HG03280 (cell line): ENCODE data around the gene INSYN2B.
"Not testable (repeated sequence)": the region's sequence is repeated elsewhere in the genome, so short reads cannot be mapped to it uniquely, and the experiment has no call there.

ENCODE experiments used
- ATAC-seq: cut with Tn5 transposase; IDR thresholded peaks from one replicate; pipeline ENCODE4 v1.9.1; 2021; ENCODE audit warnings: mild to moderate bottlenecking, moderate library complexity; ENCODE audit not compliant: unreplicated experiment

Gene INSYN2B

DNA sequence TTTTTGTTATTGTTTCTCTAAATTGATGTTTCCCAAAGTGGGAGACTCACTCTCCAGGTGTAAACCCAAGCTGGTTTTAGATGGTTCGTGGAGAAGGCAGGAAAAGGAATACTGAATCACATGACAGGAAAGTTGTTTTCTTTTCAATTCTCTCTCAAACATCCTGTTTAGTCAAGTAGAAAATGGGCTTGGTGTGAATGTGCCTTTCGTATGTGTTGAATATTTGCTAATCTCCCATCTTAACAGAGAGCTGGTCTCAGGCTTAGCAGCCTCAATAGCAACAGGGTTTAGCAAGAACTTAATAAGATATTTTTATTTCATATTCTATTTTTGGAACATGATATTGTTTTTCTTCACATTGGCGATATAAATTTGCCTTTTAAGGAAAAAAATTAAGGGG is 119.7 kb downstream of the INSYN2B start:
- no peak for ATAC-seq

DNA sequence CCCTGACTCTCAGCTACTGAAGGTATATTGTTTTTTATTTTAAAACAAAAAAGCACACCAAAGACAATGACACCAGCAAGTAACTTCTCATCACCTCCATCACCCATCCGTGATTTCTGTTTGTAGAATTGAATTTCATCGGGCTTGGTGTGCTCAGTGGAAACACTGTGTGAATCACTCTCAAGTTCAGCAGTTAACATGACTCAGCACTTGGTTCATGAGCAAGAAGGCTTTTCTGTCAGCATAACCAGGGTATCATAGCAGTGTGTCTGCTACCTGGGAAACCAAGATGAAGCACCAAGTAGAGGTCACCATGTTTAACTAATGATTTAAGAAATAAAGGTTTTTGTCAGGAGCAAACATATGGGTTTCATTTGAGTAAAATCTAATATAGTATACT is 123.7 kb downstream of the INSYN2B start:
- no peak for ATAC-seq

- ATAC-seq: no peak
These were observed 128.9 kb downstream of the INSYN2B start for GRCh38 chr5:169851321-169851850.

DNA sequence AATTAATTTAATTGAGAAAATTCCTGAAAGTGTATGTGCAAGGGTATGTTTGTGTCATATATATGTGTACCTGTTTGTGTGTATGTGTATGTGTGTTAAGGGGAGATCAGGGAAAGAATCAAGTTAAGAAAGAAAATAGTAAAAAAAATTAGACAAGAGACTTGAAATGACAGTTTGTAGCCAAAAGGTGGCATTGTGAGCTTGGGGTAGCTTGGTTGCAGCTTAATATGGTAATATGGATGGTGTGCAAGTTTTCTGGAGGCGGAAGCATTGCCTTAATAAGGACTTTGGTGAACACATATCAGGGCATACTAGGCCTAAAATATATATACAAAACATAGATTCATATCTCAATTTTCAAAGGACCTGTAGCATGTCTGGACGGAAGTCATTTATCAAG is 129.9 kb downstream of the INSYN2B start:
- ATAC-seq: no peak

DNA sequence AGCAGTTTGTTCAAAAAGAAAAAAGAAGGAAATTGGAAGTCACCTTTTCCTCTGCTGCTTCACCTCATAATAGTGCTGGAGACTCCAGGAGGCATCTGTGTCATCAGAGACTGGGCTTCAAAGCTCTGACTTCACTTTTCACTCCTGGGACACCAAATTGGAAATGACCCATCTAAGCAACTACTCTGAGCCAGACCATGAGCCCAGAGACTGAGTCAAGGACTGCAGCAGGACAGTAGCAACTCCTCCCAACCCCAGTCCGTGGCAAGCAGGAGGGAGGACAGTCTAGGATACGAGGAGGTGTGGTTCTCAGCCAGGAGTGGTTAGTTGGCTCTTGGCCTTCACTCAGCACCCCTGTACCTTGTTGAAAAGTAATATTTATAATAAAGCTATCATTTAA is 131.5 kb downstream of the INSYN2B start:
- no peak for ATAC-seq

DNA sequence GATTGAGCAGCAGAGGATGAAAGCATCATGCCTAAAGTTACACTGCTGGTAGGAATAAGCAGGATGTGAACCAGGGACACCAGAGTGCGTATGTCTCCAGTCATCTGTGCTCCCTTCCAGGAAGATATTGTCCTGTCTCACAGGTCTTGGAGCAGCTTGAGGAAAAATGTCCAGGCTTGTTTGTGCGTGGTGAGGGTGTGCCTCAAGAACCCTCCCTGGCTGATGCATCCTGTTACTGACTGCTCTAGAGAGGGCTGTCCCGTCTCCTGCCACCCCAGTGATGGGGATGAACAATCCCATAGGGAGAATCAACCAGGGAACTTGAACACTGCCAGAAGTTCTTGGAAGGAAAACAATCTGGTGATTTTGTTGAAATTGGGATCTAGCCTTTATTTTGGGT is 132.0 kb downstream of the INSYN2B start:
- ATAC-seq: no peak

DNA sequence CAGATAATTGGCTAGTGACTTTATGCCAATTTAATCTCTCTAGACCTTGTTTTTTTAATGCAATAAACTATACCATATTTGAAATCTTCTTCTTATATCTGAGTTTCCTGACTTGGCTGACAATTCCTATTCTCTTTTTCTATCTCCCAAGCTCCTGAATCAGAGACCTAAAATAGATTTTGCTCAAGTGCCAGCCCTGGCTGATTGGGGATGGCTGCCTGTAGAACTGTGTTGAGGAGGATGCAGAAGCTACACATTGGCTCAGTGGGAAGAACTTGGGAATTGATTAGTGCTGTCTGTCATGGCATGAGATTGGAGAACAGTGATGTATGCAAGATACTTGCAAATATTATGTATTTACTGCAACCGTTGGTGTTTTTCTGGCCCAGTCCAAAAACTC is 132.8 kb downstream of the INSYN2B start:
- no peak for ATAC-seq

DNA sequence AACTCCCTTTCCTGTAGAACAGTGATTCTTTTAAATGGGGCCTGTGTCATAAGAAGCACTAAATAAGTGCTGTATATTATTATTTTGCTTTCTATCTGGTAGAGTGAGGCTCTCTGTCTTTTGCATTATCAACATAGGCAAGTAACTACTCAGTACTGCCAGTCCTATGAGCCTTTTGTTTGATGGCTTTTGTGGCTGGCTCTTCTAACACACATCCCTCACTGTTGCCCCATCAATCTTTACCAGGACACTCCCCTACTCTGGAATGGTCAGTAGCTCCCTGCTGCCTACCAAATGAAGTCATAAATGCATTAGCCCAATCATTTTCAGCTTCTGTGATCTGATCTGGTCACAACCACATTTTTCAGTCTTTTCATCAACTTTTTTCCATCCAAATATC is 137.6 kb downstream of the INSYN2B start:
- ATAC-seq: no peak

- no peak for ATAC-seq
These were observed 139.9 kb downstream of the INSYN2B start for GRCh38 chr5:169840405-169840804.

DNA sequence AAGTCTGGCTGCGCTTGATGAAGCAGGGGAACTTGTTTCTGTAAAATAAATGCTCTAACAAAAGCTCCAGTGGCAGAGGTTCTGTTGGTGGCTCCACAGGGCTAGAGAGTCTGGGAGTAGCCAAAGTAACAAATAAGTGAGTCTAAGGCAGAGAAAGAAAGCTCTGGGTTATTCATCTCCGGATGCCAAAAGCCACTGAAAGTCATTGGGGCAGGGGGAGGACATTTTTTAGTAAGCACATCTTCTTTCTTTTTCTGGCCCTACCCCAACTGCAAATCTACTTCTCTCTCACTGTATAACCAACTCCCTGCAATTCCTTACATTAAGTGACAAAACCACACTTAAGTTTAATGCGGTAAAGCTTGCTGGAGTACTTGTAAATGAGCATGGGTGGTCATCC is 141.6 kb downstream of the INSYN2B start:
- ATAC-seq: peak; percentile 80

DNA sequence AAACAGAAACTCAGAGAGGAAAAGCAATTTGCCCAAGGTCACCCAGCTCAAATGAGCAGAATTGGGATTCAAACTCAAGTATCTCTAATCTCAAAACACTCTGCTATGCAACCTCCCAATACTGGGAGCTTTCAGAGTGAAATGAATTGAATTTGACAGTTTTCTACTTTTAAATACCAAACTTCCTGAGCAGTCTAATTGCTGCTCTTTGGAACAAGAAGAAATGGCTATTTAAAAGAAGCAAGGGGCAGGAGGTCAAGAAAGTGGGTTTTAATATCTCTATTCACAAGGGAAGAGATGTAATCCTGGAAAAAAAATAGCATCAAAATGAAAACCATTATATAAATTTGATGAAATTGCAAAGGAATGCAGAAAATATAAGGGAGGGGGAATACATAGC is 142.6 kb downstream of the INSYN2B start:
- no peak for ATAC-seq

- ATAC-seq: no peak
These were observed 143.3 kb downstream of the INSYN2B start for GRCh38 chr5:169836835-169837536.

DNA sequence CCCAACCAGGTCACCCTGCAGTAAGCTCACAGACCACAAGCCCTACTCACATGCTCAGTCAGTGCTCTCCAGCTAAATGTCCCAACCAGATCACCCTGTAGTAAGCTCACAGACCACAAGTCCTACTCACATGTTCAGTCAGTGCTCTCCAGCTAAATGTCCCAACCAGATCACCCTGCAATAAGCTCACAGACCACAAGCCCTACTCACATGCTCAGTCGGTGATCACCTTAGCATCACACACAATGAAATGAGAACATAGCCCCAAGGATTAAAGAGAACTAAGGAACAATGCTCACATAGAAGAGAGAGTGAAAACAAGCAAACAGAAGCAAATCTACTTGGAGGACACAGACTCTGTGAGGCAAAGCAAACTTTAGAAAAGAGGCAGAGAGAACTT is 145.8 kb downstream of the INSYN2B start:
- ATAC-seq: not testable (repeated sequence)

- not testable (repeated sequence) for ATAC-seq
These were observed 146.5 kb downstream of the INSYN2B start for GRCh38 chr5:169833681-169834292.

DNA sequence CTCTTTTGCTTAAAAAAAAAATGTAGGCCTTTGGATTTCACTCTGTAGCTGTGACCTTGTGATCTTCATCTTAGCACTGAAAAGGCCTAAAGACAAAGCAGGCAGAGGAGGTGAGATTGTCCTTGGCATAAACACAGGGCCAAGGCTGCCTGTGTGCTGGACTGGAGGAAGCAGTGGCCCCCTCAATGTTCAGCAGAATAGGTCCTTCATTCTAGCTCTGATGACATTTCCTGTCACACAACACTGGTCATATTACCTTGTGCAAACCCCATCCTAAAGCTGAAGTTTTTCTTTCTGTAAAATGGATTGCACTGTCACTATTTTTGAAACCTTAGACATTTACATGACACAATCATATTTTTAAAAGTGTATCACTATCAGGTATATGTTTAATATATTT is 147.4 kb downstream of the INSYN2B start:
- no peak for ATAC-seq

- no peak for ATAC-seq
These were observed 148.0 kb downstream of the INSYN2B start for GRCh38 chr5:169832304-169832703.

GRCh38 chr5:169831331-169831730 is 149.0 kb downstream of the INSYN2B start:
- no peak for ATAC-seq

- no peak for ATAC-seq
These were observed 151.9 kb downstream of the INSYN2B start for GRCh38 chr5:169828385-169828784.

- no peak for ATAC-seq
These were observed 152.5 kb downstream of the INSYN2B start for GRCh38 chr5:169827769-169828168.

DNA sequence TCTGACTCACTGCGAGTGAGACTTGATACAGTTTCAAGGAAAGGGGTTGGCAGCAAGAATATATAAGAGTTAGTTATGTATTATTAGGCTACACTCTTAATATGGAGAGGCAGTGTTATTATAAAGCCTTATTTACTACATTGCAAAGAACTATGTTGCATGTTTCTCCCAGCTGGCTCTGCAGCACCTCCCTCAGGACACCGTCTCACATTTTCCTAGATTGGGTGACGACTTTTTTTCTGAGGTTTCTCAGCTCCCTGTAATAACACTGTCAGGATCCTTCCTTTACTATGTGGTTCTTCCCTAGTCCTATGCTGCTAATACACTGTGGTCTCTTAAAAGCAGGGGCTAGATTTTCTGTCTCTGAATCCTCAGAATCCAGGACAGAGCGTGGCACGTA is 153.7 kb downstream of the INSYN2B start:
- ATAC-seq: no peak

GRCh38 chr5:169817031-169817430 is 163.3 kb downstream of the INSYN2B start:
- no peak for ATAC-seq

DNA sequence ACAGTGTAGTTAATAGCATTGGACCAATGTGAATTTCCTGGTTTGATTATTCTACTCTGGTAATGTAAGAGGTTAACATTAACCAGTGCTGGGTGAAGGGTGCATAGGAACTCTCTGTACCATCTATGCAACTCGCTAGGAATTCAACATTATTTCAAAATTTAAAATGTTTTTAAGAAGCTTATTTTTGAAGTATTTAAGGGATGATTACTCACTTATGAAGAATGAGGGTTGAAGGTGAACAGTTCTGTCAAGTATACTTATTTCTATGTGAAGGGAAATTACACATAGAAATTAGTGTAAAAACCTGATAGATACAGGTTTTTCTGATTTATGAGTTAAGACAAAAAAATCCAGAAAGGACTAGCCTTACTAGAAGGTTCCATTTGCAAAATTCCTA is 165.8 kb downstream of the INSYN2B start:
- no peak for ATAC-seq
